Middle frontal gyrus (tissue), 1 donor: Measurements from ENCODE around the gene FAM8A1.
"Not testable (repeated sequence)": the region's sequence is repeated elsewhere in the genome, so short reads cannot be mapped to it uniquely, and the experiment has no call there.

Experiments used
- DNase-seq: peaks from one replicate; pipeline ENCODE4 v3.0.0-alpha.2; 2015; ENCODE audit warnings: low spot score; ENCODE audit errors: extremely low spot score

The FAM8A1 gene, protein sequence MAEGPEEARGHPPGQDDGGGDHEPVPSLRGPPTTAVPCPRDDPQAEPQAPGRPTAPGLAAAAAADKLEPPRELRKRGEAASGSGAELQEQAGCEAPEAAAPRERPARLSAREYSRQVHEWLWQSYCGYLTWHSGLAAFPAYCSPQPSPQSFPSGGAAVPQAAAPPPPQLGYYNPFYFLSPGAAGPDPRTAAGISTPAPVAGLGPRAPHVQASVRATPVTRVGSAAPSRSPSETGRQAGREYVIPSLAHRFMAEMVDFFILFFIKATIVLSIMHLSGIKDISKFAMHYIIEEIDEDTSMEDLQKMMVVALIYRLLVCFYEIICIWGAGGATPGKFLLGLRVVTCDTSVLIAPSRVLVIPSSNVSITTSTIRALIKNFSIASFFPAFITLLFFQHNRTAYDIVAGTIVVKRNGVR

DNA sequence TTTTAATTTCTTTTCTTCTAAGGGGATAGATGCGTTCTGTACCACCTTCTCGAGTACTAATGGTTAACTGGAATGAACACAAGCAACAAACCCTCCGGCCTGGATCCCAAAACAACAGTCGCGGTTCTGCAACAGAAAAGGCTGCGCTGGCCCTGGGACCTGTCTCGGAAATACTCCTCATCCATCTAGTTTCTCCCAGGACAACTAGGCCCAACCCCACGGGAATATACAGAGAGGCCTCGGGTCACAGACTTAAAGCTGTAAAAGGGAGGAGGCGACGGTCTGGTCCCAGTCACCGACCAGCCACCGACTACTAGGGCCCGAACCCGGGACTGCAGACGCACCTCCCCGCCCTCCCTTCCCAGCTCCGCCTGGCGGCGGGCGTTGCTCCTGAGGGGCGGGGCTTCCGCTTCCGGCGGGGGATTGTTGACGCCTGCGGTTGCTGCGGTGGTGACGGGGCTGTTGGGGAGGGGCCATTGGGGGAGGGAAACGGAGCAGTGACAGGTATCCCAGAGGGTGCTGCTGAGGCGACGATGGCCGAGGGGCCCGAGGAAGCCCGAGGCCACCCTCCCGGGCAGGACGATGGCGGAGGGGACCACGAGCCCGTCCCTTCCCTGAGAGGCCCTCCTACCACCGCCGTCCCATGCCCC is at the start of gene FAM8A1:
Gene FAM8A1 (plus strand): TSS at position 426 of the 650 bp plus-strand sequence. CDS start 108 bp downstream, at position 534.
- peak; percentile 87 for DNase-seq

DNA sequence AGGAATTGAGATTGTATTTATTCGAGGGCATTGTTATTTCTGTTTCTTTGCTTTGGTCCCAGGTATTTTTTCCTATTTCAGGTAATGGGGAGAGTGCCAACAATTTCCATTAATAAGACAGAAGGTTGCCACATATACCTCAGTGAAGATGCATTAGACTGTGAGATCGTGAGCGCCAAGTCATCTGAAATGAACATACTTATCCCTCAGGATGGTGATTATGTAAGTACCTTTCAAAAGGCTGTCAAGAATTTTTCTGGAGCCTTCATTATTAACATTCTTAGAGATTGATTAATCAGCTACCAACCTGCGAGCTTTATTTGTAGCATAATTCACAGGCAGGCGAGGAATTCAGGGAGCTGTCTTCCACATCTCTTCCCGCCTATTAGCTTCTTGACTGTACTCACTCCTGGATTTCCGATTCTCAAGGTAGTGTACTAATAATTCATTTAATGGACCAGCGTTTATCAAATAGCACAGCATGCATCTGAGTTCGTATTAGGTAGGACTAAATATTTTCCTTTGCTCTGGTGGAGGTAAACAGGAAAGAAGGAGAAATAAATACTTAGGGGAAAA is 48.6 kb upstream of the FAM8A1 start:
- DNase-seq = no peak

DNA sequence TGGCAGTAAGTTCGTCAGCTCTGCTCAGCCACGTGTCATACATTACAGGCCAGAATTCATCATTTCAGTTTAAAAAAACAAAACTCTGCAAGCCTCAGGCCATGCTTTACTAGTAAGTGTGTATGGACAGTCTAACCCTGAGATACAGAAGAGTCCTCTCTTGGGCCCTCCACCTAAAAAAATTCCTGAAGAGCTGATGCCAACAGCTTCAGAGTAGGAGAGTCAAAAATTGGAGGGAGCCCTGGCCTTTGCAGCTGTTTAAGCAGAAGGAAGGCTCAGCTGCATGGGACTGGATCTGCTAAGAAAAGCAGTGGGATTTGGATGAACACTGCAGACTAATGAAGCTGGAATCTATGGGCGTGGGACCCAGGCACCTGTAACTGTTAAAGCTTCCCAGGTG is 47.2 kb upstream of the FAM8A1 start:
- DNase-seq = no peak

DNA sequence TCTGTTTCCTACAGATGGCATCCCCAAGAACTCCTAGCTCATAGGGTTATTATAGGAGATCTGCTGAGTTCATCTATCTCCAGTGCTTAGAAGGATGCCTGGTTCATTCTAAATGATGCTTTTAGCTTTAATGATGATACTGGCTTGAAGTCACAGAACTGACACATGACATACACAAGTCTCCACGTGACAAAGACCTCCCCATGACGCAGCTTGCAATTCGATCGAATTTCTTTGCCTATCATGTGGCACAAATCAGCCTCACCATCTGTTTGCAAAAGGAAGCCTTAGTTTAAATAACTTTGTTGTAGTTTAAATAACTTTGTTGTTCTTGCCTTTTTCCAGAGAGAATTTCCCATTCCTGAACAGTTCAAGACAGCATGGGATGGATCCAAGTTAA is 44.1 kb upstream of the FAM8A1 start:
- no peak for DNase-seq

DNA sequence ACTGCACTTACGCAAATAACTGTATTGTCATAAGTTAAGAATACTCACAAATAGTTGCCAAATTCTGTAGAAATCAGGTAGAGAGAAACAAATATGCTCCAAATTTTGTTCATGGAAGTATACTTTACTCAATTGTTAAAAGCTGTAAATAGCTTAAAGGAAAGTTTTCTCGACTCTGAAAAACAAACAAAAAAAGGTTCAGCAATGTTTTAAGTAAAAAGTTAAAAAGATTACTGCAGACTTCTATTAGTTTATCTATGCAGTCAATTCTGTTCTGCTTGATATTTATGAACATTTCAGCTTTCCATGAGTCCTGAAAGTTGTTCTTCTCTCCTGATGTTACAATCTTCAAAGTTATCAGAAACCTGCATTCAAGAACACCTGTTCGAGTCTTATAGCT is 37.5 kb upstream of the FAM8A1 start:
- DNase-seq = no peak

DNA sequence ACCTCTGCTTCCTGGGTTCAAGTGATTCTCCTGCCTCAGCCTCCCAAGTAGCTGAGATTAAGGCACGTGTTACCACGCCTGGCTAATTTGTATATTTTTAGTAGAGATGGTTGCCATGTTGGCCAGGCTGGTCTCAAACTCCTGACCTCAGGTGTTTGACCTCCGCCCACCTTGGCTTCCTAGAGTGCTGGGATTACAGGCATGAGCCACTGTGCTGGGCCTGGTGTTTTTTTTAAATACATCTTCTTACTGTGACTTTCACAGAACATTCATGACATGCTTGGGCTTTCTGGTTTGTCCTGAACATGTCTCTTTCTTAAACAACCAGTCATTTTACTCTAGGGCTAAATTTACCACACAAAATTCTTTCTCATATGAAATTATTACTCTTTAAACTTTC is 34.7 kb upstream of the FAM8A1 start:
- DNase-seq = no peak

DNA sequence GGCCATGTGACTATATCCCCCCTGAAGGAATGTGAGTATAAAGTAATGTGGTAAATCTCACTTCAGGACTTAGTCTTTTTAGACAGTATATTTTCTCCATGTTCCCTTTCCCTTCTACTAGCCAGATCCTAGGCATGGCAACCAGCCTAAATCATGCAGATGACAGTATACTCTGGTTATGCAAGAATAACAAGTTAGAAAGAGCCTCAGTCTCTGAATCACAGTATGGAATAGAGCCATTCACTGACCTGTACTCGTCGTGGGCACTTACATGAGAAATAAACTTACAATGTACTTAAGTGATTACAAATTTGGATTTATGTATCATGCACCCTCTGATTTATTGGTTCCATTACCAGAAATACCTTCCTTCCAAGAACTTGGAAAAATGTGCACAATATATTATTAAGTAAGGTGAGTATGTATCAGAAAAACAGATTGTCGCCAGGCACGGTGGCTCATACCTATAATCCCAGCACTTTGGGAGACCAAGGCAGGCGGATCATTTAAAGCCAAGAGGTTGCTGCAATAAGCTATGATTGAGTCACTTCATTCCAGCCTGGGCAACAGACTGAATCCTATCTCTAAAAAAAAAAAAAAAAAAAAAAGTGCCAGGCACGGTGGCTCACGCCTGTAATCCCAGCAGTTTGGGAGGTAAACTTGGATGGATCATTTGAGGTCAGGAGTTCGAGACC is 25.1 kb upstream of the FAM8A1 start:
- DNase-seq = no peak

DNA sequence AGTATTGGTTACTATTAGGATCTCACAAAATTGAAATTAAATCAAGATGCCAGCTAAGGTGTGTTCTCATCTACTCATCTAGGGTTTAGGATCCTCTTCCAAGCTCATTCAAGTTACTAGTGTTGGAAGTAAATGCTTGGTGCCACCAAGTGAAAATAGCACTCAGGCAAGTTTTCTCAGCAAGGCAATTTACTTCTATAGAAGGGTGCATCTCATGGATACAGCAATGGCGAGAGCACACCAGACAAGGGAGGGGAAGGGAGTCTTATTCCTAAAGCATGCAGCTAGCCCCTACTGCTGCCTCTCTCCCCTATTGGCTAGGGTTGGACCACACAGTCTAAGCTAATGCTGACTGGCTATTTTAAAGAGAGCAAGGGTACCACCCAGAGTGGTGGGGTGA is 23.0 kb upstream of the FAM8A1 start:
- no peak for DNase-seq

DNA sequence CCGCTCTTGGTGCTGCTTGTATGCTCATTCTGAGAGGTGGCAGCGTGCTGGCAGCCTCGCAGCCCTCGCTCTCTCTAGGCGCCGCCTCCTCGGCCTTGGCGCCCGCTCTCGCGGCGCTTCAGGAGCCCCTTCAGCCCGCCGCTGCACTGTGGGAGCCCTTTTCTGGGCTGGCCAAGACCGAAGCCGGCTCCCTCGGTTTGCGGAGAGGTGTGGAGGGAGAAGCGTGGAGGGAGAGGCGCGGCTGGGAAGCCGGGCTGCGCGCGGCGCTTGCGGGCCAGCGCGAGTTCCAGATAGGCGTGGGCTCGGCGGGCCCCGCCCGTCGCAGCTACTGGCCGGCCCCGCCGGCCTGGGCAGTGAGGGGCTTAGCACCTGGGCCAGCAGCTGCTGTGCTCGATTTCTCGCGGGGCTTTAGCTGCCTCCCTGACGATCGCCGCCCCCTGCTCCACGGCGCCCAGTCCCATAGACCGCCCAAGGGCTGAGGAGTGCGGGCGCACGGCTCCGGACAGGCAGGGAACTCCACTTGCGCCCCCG is 19.5 kb upstream of the FAM8A1 start:
- DNase-seq = no peak

DNA sequence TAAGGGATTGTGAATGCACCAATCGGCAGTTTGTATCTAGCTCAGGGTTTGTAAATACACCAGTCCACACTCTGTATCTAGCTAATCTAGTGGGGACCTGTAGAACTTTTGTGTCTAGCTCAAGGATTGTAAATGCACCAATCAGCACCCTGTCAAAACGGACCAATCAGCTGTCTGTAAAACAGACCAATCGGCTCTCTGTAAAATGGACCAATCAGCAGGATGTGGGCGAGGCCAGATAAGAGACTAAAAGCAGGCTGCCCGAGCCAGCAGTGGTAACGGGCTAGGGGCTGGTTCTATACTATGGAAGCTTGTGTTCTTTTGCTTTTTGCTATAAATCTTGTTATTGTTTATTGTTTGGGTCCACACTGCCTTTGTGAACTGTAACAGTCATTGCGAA is 18.8 kb upstream of the FAM8A1 start:
- not testable (repeated sequence) for DNase-seq

DNA sequence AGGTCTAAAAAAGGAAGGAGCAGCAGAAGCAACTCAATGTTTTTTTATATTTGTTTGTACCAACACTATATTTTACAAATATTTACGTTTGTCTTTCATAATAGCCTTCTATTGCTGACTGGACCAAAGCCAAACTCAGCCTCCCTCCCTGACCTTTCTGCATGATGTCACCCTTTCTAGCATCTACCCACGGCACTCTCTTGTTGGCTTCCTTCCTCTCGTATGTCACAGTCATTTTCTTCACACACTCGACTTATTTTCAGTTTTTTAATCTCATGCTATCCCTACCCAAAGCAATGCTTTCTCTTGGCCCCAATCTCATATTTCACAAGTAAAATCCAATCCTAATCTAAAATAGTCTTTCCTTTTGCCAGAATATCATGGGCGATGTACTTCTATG is 16.3 kb upstream of the FAM8A1 start:
- DNase-seq = no peak

DNA sequence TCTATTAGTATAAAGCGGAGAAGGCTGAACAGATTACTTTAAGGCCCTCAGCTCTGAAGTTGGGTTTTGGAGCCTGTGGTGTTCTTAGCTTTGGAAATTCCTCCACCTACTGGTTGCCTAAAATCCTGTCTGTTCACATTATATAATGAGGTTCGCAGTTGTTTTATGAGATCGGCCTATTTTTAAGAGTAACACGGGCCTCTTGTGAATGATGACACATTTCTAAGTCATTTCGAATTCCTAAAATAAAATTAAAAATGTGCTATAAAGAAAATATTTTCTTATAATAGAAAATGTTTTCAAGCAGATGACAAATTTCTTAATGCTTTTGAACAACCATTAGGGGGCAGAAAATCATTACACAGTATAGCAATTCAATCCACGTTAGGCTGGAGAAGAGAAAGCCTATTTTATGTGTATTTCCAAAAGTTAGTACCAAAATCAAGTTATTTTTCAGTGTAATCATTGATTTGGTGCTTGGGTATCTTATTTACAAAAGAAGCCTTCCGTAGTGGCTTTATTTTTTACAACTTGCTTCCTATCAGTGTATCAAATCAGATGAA is 15.8 kb upstream of the FAM8A1 start:
- DNase-seq = peak; percentile 75

DNA sequence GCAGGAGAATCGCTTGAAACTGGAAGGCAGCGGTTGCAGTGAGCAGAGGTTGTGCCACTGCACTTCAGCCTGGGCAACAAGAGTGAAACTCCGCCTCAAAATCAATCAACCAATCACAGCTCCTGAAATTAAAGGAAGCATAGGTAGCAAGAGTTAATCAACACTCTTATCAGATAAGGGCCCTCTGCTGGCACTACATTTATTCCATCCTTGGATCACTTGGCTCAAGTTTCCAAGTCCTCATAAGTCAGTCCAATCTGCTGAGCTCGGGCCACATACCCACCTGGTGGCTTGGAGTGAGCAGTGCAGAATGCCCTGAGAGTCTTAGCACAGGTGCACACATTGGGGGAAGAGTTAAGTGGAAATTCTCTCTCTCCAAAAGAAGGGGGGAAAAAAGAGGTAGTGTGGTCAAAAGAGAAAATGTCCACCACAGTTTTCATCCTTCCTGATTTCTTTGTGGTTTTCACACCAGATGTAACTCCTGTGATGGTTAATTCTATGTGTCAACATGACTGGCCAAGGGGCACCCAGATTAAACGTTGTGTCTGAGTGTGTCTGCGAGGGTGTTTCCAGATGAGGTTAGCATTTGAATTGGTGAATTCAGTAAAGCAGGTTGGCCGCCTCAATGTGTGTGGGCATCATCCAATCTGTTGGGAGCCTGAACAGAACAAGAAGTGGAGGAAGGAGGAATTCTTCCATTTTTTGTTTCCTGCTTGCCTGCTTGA is 14.2 kb upstream of the FAM8A1 start:
- no peak for DNase-seq

DNA sequence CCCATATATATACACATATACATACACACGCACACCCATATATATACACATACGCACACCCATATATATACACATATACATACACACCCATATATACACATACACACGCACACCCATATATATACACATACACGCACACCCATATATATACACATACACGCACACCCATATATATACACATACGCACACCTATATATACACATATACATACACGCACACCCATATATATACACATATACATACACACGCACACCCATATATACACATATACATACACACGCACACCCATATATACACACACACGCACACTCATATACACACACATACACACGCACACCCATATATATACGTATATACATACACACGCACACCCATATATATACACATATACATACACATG is 13.5 kb upstream of the FAM8A1 start:
- DNase-seq = not testable (repeated sequence)

DNA sequence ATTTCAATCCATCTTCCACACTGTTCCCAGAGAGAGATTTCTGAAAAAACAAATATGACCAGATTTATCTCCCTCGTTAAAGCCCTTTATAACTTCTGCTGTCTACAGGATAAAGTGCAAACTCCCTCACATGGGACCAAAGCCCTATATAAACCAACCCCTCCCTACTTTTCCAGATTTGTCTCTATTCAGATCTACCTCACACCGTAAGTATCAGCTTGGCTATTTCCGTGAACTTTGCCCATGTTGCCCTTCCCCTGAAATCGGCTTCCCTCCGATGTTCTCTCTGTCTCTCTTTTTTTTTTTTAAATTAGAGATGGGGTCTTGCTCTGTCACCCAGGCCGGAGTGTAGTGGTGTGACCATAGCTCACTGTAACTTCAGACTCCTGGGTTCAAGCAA is 12.1 kb upstream of the FAM8A1 start:
- no peak for DNase-seq

DNA sequence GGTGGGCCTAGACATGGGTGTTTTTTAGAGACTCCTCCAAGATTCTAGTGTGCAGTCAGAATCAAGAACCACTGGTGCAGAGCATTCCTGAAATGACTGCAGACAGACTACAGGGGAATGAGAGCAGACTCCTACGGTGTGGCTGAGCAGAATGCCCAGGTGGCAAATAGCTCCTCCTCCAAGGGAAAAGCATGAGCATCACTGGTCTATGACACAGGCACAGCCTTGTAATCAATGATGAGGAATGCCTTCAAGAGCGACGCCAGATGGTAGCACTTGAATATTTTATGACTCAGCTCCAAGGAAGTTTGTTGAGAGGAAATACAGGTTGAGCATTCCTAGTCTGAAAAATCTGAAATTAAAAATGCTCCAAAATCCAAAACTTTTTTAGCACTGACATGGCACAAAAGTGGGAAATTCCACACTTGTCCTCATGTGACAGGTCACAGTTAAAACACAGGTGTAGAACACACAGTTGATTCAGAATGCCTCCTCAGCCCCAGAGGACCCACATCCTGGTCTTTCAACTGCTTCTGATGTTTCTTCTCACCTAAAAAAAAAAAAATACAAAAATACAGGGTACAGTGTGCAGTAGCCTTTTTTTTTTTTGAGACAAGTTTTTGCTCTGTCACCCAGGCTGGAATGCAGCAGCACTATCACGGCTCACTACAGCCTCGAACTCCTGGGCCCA is 10.6 kb upstream of the FAM8A1 start:
- no peak for DNase-seq

DNA sequence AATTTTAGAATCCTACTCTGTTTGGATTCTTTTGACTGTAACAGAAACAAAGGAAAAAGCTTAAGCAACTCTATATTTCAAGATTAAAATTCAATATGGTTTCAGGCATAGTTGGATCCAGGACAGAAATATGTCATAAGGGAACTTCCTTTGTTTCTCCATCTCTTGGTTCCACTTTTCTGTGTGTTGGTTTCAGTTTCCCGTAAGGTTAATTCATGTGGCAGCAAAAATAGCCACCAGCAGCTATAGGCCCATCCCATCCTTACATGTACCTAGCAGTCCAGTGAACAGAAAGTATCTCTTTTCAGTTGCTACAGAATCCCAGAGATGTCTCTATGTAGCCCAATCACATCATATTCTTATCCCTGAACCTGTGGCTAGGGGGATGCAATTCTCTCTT is 8.8 kb upstream of the FAM8A1 start:
- DNase-seq = no peak

DNA sequence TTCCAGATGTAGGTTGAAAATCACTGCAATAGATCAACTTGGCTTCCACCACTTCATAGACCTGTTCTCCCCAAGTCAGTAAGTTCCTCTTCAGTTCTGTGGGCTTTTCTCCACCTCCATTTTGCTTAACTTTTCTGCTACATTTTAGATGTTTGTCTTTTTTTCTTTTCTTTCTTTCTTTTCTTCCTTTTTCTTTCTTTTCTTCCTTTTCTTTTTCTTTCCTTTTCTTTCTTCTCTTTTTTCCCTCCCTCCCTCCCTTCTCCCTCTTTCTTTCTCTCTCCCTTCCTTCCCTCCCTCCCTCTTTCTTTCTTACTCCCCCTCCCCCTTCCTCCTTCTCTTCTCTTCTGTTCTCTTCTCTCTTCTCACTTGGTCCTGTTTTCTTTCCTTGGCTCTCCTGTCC is 6.9 kb upstream of the FAM8A1 start:
- no peak for DNase-seq

DNA sequence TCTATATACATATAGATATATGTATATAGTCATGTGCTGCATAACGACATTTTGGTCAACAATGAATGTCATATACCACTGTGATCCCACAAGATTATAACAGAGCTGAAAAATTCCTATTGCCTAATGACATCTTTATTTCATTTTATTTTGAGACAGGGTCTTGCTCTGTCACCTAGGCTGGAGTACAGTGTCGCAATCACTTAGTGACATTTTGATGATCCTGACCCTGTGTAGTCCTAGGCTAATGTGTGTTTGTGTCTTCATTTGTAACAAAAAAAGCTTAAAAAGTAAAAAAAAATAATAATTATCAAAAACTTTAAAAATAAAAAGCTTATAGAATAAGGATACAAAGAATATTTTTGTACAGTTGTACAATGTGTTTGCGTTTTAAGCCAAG is 4.0 kb upstream of the FAM8A1 start:
- DNase-seq = no peak
